Measurements from ENCODE around the gene LRIG3. TPM values are rescaled to one million over a fixed set of nuclear protein-coding genes. Genes with fewer than 3 reads are reported as not detected.
A peak's percentile ranks its signal among the peaks of the same experiment; 100 is the strongest.
"Not testable (repeated sequence)": the region's sequence is repeated elsewhere in the genome, so short reads cannot be mapped to it uniquely, and the experiment has no call there.

Gene LRIG3
- total and polyA plus RNA-seq, 7 donors = 1.4 to 5.1 (median 2.9) TPM

DNA sequence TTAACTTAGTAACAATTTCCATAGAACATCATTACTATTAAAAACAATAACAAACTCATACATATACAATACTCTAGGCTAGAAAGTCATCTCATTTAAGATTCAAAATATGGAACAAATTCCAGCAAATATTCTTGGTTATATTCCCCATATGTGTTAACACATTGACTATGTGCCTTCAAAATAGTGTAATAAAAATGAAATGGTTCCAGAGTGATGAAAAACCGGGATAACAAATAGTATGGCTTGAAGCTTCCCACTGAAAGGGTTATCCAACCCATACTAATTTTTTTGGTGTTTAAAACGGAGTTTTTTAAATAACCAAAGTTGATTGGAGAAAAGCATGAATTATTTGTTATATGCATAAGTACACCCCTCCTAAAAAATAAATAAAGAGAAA is 5.3 kb downstream of the LRIG3 start:
- intact Hi-C loops (cut with DNase I) = no loop called here
- Histone ChIP-seq H3K9me3 (no peaks in the 10 kb centered on the region), H3K27me3 (ENCODE audit: insufficient read depth in 3 of 3, low read length in 2 of 3) (no peaks in the 10 kb centered on the region), H3K4me1 (peaks cover 30% of the 10 kb centered on the region), H3K27ac (peak overlapping the region; percentile 33), H3K4me3 (peak overlapping the region; percentile 95), H3K36me3 (ENCODE audit: insufficient read depth in 1 of 2, low read depth in 1 of 2) (peaks cover 5 to 18% of the 10 kb centered on the region in 2 donors)
- TF ChIP-seq, protein P1, sequence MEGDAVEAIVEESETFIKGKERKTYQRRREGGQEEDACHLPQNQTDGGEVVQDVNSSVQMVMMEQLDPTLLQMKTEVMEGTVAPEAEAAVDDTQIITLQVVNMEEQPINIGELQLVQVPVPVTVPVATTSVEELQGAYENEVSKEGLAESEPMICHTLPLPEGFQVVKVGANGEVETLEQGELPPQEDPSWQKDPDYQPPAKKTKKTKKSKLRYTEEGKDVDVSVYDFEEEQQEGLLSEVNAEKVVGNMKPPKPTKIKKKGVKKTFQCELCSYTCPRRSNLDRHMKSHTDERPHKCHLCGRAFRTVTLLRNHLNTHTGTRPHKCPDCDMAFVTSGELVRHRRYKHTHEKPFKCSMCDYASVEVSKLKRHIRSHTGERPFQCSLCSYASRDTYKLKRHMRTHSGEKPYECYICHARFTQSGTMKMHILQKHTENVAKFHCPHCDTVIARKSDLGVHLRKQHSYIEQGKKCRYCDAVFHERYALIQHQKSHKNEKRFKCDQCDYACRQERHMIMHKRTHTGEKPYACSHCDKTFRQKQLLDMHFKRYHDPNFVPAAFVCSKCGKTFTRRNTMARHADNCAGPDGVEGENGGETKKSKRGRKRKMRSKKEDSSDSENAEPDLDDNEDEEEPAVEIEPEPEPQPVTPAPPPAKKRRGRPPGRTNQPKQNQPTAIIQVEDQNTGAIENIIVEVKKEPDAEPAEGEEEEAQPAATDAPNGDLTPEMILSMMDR (IDR thresholded peaks at IDR 0.05) = no peak
- no peak for ATAC-seq
- DNase-seq = no peak
- WGBS, 3 donors = 42 to 56% (median 53%) methylated on average over 2 of the region's 2 CpGs

DNA sequence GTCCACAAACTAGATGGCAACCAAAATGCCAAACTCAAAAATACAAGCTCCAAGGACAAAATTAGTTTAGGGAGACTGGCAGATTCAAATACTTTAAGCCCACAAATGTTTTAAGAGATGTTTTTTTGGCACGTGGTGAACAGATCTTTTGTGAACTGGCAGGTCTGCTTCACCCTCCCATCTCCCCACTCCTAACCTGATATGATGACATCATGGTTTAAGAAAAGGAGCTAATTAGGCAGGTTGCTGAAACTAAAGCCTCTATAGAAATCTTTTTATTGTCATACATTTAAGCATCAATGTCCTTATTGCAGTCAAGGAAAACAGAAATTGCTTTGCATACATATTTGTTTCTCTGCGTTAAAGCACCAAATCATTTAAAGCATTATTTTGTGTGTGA is 5.8 kb downstream of the LRIG3 start:
- TF ChIP-seq, protein P1 (IDR thresholded peaks at IDR 0.05) = no peak
- ATAC-seq (no peak), DNase-seq (no peak)
- Histone ChIP-seq H3K36me3 (ENCODE audit: insufficient read depth in 1 of 2, low read depth in 1 of 2) (peaks cover 5 to 18% of the 10 kb centered on the region in 2 donors), H3K27me3 (ENCODE audit: insufficient read depth in 3 of 3, low read length in 2 of 3) (no peaks in the 10 kb centered on the region), H3K9me3 (no peaks in the 10 kb centered on the region), H3K4me1 (peaks cover 30% of the 10 kb centered on the region), H3K4me3 (no peak overlapping the region), H3K27ac (no peak overlapping the region)
- 46 to 58% (median 57%) methylated on average over 2 of the region's 2 CpGs for WGBS, 3 donors
- intact Hi-C loops (cut with DNase I) = no loop called here

DNA sequence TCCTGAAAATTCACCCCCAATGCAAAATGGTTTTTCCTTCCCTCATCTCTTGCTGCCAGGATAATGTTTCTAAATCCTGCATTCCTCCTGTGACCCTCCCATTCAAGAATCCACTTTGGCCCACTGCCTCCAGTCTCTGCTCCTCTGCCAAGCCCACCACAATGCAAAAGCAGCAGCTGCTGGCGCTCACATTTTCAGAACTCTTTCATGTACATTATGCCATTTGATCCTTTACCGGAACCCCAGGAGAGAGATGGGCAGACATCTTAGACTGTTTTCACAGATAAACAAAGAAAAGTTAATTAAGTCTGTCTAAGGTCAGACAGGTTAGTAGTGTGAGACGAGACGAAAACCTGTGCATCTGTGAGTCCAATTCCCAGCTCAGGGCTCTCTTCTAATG is 12.9 kb downstream of the LRIG3 start:
- intact Hi-C loops (cut with DNase I) = no loop called here
- Histone ChIP-seq H3K27me3 (ENCODE audit: insufficient read depth in 3 of 3, low read length in 2 of 3) (no peaks in the 10 kb centered on the region), H3K36me3 (ENCODE audit: insufficient read depth in 1 of 2, low read depth in 1 of 2) (peaks cover 5 to 10% of the 10 kb centered on the region in 2 donors), H3K27ac (no peak overlapping the region), H3K4me3 (no peak overlapping the region), H3K9me3 (no peaks in the 10 kb centered on the region), H3K4me1 (no peaks in the 10 kb centered on the region)
- 65 to 69% (median 65%) methylated on average over 4 of the region's 4 CpGs for WGBS, 3 donors
- TF ChIP-seq, protein P1 (IDR thresholded peaks at IDR 0.05) = no peak
- ATAC-seq (no peak), DNase-seq (no peak)

DNA sequence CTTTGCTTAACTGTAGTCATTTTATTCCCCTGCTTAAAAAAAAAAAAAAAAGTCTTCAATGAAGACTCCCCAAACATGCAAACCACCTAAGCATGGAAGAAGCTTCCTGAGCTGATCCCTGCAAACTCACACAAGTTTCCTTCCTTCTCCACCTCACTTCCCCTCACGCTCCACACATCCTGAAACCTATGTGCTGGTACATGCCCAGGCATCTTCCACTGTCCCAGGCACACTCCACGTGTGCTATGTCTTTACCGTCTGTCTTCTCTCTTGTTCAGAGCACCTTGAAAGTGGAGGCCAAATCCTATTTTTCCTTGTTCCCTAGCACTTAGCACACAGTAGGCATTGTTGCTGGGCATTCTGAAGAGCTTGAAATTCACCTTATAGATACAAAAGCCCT is 13.4 kb downstream of the LRIG3 start:
- Histone ChIP-seq H3K4me3 (no peak overlapping the region), H3K4me1 (no peaks in the 10 kb centered on the region), H3K27me3 (ENCODE audit: insufficient read depth in 3 of 3, low read length in 2 of 3) (no peaks in the 10 kb centered on the region), H3K9me3 (no peaks in the 10 kb centered on the region), H3K27ac (no peak overlapping the region), H3K36me3 (ENCODE audit: insufficient read depth in 1 of 2, low read depth in 1 of 2) (peaks cover 5 to 7% of the 10 kb centered on the region in 2 donors)
- 73 to 82% (median 77%) methylated on average over 3 of the region's 3 CpGs for WGBS, 3 donors
- TF ChIP-seq, protein P1 (IDR thresholded peaks at IDR 0.05) = no peak
- no peak for ATAC-seq
- no peak for DNase-seq
- intact Hi-C loops (cut with DNase I) = no loop called here

DNA sequence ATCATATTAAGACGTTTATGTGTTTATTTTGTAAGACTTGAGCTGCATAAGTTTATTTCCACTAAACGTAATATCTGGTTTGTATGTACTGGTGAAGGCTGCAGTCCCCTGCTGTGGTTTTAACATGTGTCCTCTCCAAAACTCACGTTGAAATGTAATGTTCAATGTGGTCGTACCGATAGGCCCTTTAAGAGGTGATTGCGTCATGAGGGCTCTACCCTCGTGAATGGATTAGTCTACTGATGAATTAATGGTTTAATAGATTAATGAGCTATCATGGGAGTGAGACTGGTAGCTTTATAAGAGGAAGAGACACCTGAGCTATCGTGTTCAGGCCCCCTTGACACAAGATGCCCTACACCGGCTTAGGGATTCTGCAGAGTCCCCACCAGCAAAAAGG is 14.9 kb downstream of the LRIG3 start:
- WGBS, 3 donors = 86 to 92% (median 88%) methylated on average over 9 of the region's 9 CpGs
- intact Hi-C loops (cut with DNase I) = no loop called here
- no peak overlapping the region for H3K27ac ChIP-seq
- no peaks in the 10 kb centered on the region for H3K4me1 ChIP-seq
- peaks cover 0 to 7% of the 10 kb centered on the region in 2 donors for H3K36me3 ChIP-seq (ENCODE audit: insufficient read depth in 1 of 2, low read depth in 1 of 2)
- ATAC-seq = no peak
- H3K27me3 ChIP-seq (ENCODE audit: insufficient read depth in 3 of 3, low read length in 2 of 3) = no peaks in the 10 kb centered on the region
- DNase-seq = no peak
- no peaks in the 10 kb centered on the region for H3K9me3 ChIP-seq
- H3K4me3 ChIP-seq = no peak overlapping the region
- TF ChIP-seq, protein P1 (IDR thresholded peaks at IDR 0.05) = no peak

DNA sequence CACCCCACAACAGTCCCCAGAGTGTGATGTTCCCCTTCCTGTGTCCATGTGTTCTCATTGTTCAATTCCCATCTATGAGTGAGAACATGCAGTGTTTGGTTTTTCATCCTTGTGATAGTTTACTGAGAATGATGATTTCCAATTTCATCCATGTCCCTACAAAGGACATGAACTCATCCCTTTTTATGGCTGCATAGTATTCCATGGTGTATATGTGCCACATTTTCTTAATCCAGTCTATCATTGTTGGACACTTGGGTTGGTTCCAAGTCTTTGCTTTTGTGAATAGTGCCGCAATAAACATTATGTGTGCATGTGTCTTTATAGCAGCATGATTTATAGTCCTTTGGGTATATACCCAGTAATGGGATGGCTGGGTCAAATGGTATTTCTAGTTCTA is 17.6 kb downstream of the LRIG3 start:
- H3K4me3 ChIP-seq; H3K4me1 ChIP-seq; ATAC-seq; H3K36me3 ChIP-seq (ENCODE audit: insufficient read depth in 1 of 2, low read depth in 1 of 2); H3K27me3 ChIP-seq (ENCODE audit: insufficient read depth in 3 of 3, low read length in 2 of 3); H3K9me3 ChIP-seq; H3K27ac ChIP-seq; intact Hi-C loops (cut with DNase I); DNase-seq: not testable (repeated sequence)
- 94 to 100% (median 99%) methylated on average over 1 of the region's 1 CpG for WGBS, 3 donors
